HG02852 (cell line): ENCODE data around the gene PRR30.

Experiments used
- ATAC-seq: cut with Tn5 transposase; IDR thresholded peaks from one replicate; pipeline ENCODE4 v1.9.1; 2021; ENCODE audit warnings: mild to moderate bottlenecking, moderate library complexity; ENCODE audit not compliant: unreplicated experiment

Gene PRR30

DNA sequence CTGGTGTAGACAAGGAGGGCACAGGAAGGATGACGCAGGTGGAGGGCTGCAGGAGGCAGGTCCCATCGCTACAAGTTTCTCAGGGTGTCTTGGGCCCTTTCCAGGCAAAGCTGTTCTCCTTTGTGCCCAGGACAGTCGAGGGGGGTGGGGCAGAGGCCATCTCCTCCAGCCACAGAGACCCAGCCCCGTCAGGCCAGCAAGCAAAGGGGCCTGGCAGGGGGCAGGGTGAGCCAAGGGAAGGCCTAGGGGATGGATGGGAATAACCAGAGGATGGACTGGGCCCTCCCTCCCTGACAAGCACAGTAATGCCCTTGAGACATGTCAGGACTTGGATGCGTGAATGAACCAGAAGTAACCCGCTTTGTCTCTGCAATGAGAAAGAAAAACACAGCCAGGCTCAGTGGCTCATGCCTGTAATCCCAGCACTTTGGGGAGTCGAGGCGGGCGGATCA lies 15.9 kb upstream of the PRR30 start:
- no peak for ATAC-seq

DNA sequence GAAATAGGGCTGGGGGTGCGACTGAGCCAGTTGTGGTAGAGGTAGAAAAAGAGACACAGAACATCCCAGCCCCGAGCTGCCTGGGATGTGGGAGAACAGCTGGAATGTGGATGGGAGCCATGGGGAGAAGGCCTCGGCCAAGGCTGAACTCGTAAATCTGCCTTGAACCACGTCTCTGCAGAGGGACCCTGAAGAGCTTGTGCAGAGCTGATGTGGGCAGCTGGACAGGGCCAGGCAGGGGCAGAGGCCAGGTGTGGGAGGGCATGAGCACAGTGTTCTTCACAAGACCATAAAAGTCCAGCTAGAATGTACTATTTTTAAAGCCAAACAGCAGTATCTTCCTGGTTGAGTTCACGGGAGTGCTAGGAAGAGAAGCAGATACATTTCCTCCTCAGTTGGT lies 15.3 kb upstream of the PRR30 start:
- ATAC-seq: no peak

GRCh38 chr2:27152796-27153464 lies 13.7 kb upstream of the PRR30 start:
- ATAC-seq: no peak

DNA sequence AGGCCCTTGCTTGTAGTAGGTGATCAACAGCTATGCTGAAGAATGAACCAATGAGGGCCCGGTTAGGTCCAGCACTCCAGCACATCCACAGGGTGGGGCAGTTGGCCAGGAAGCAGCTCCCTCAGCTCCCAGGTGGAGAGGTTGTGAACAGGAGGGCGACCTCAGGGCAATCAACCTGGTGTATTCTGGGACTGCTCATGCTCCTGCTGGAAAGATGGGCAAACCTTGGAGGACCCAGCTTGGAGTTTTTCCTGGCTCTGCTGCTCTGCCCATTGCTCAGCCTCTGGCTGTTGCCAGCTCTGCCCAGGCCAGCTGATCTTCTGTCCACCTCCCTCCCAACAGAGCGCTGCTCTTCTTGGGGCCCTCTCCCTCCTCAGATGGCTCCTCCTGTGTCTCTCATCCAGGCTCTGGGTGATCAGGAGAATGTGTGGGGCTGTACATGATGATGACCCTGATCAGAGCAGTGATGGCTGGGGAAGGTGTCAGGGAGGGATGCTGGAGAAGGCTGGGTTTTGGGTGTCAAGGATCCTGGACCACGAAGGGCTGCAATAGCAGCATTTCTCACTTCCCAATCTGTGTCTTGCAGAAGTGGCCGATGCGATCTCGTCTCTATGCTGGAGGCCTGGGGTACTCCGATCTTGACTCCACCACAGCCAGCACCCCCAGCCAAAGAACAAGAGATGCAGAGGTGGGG lies 13.0 kb upstream of the PRR30 start:
- no peak for ATAC-seq

- no peak for ATAC-seq
Measured at GRCh38 chr2:27150639-27151230, 11.5 kb upstream of the PRR30 start.

GRCh38 chr2:27149570-27150405 lies 10.6 kb upstream of the PRR30 start:
- ATAC-seq: no peak

GRCh38 chr2:27148801-27149439 lies 9.7 kb upstream of the PRR30 start, which contains the start of gene TCF23:
TCF23 (plus strand) TSS chr2:27149004; CDS start chr2:27149134, 130 bp downstream.
- no peak for ATAC-seq

DNA sequence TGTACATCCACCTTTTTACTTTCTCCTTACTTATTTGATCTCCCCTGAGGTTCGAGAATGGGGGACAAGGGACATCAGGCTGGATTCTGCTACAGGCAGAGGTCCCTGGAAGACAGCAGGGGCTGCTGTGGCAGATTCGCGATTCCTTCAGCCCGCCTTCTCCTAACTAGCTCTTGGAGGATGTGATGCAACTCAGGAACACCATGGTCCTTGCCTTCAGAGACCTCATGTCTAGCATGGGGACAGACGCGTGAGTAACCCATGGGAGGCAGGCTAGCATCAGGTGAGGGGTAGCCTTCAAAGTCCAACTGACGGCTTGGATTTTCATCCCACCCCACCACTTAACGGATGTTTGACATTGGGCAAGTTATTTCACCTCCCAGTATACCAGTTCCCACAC lies 8.7 kb upstream of the PRR30 start:
- no peak for ATAC-seq

DNA sequence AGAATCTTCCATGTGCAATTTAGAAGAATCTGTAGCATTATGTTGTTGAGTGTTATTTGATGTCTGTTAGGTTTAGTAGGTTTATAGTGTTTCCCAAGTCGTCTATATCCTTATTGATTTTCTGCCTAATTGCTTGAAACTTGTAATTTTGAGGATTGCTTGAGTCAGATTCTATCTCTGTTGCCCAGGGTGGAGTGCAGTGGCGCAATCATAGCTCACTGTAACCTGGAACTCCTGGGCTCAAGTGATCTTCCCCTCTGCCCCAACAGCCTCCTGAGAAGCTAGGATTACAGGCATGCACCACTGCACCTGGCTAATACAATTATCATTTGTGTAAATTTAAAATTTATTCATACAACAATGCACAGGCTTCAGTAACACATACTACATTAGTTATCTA lies 6.5 kb upstream of the PRR30 start:
- ATAC-seq: no peak

DNA sequence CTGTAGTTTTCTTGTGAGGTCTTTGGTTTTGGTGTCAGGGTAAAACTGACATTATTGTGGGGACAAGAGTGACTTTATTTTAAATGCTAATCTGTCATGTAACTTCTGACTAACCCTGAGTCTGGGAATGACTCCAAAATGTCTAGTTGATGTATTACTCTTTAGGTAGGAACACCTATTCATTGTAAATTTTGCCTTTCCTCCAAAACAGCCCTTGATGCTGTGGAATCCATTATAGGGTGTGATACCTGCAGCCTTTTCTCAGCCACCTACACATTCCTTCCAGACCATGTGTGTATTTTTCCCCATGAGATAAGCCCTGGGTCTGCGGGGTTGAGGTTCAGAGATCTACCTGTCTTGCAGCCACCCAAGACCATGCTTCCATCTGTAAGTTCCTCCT lies 4.1 kb upstream of the PRR30 start:
- ATAC-seq: no peak

DNA sequence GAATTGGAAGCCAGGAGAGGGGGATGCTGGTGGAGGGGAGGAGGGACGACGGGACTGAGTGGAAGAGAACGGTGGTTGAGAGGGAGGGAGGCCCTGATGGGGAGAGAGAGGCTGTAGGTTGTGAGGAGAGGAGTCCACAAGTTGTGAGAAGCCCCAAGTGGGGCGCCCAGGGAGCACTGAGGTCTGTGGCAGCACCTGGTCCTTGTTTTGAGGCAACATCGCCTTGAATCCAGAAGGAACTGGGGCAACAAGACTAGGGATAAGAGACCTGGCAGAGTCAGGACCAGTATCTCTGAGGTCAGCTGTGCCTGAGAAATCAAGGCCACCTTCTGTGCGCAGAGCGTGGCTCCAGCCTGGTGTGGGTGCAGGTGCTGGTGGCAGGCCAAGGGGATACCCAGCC lies 1.1 kb downstream of the PRR30 start:
- no peak for ATAC-seq

DNA sequence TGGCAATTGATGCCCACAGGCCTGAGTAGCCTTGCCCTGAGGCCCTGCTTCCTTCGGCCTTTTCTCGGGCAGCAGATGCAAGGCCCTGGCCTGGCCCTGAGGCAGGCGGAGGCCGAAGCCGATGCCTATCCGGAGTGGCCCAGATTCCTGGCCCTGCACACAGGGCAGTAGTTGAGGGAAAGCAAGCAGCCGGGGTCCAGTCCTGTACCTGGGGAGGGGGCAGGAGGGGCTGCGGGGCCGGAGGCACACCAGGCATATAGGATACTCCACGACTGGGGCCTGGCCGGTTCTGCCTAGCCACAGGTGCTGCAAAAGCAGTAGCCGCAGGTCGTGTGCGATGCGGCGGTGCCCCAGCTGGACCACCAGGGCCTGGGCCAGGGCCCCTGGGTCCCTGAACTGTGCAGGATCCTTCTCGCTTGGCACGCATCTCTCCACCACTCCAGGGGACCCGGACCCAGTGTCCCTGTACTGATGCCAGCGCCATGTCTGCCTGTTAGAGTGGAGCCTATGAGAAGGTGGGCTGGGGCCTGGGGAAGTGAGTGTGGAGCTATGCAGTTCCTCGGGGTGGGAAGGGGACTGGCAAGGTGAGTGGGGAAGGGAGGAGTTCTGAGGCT lies 1.8 kb downstream of the PRR30 start:
- no peak for ATAC-seq

- no peak for ATAC-seq
Measured at GRCh38 chr2:27136751-27137150, 2.5 kb downstream of the PRR30 start.

GRCh38 chr2:27135478-27135955 lies 3.7 kb downstream of the PRR30 start:
- no peak for ATAC-seq

- ATAC-seq: no peak
Measured at GRCh38 chr2:27134781-27135477, 4.3 kb downstream of the PRR30 start.

DNA sequence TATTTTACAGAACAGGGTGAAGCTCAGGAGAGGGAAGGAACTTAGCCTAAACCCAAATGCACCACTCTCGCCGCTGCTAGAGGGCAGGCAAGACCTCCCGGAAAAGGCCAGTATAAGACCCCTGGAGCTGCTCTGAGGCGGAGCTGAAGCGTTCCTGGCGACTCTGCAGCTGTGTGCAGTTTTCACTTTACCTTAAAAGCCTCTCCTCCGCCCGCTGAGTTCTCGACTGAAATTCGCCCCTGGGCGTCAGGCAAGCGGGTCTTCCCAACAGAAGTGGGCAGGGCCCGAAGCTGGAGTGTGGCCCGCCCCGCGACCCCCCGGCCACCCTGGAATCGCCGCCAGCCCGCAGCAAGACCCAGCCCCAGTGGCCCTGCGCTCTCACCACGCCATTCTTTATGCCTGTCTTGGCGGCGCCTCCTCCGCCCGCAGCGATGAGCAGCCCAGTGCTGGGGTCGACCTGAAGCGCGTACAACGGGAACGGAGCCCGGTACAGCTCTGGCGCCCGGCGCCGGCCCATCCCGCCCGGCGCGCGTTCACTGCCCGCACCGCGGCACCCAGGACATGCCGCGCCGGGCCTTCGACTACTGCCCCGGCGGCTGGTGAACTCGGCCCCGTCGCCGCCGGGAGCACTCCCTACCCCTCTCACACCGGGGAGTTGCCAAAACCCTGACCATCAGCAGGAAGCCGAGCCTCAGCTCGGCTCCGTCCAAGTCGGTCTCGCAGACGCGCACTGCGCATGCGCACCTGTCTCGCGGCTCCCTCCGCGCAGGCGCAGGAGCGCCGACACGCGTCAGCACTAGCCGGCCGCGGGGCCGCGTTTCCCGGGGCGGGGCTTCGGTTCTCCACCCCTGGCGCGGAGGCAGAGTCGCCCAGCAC lies 5.1 kb downstream of the PRR30 start, which contains the start of gene PREB:
Gene PREB (minus strand): TSS at position 732 of the 876 bp plus-strand sequence. CDS start 215 bp downstream, at position 517.
- peak; percentile 91 for ATAC-seq

- no peak for ATAC-seq
Measured at GRCh38 chr2:27133195-27133875, 5.9 kb downstream of the PRR30 start.

- no peak for ATAC-seq
Measured at GRCh38 chr2:27131429-27131828, 7.8 kb downstream of the PRR30 start.
